PC-3 (cell line): Measurements from ENCODE around the gene SOX5. TPM values are rescaled to one million over a fixed set of nuclear protein-coding genes. Genes with fewer than 3 reads are reported as not detected.

Experiments
- ATAC-seq: fragments of 200-7000 bp; cut with Tn5 transposase; 2 replicates; pipeline ENCODE4 v1.9.1; 2020; ENCODE audit warnings: mild to moderate bottlenecking, moderate library complexity
- BruUV-seq: library from RNA; stranded (reverse); fragments of 400-500 nt; replicated peaks from 2 replicates; lab custom pipeline; 2021; lab: Mats Ljungman, UMichigan
- CTCF ChIA-PET: fragments of 300-600 bp; sonication (Branson Sonifier 250); formaldehyde crosslinking; loops from one replicate; lab custom pipeline; 2022; ENCODE audit warnings: antibody characterized with exemption; lab: Charles Lee
- POLR2A ChIA-PET: fragments of 300-600 bp; sonication (Branson Sonifier 250); formaldehyde crosslinking; loops from one replicate; lab custom pipeline; 2022; ENCODE audit warnings: antibody characterized with exemption; ENCODE audit not compliant: unreplicated experiment; lab: Charles Lee
- DNase-seq: peaks from one replicate; pipeline ENCODE4 v3.0.0-alpha.2; 2015
- H2AFZ ChIP-seq: fragments of 300-600 bp; sonication (generic); 2 replicates; pipeline ENCODE4 v1.6.0; 2016; ENCODE audit warnings: antibody characterized with exemption, low read length
- H3F3A ChIP-seq: fragments of 300-600 bp; sonication (generic); one replicate; pipeline ENCODE4 v1.6.0; 2017; ENCODE audit warnings: antibody characterized with exemption, low read length, control low read depth, mild to moderate bottlenecking; ENCODE audit not compliant: unreplicated experiment
- H3K27ac ChIP-seq: fragments of 300-600 bp; sonication (generic); 2 replicates; pipeline ENCODE4 v1.5.1; 2016; ENCODE audit warnings: mild to moderate bottlenecking, low read length
- H3K27me3 ChIP-seq: fragments of 300-600 bp; sonication (generic); 2 replicates; pipeline ENCODE4 v1.6.1; 2016; ENCODE audit warnings: low read length, mixed read lengths
- H3K36me3 ChIP-seq: fragments of 300-600 bp; sonication (generic); 2 replicates; pipeline ENCODE4 v1.6.1; 2016; ENCODE audit warnings: low read depth, mixed run types, low read length, mixed read lengths
- H3K4me1 ChIP-seq: fragments of 300-600 bp; sonication (generic); 2 replicates; pipeline ENCODE4 v1.5.1; 2016; ENCODE audit warnings: low read length; ENCODE audit not compliant: insufficient read depth
- H3K4me2 ChIP-seq: fragments of 300-600 bp; sonication (generic); 2 replicates; pipeline ENCODE4 v1.6.0; 2016; ENCODE audit warnings: low read length
- H3K4me3 ChIP-seq: fragments of 300-600 bp; sonication (generic); 2 replicates; pipeline ENCODE4 v1.5.1; 2016; ENCODE audit warnings: mild to moderate bottlenecking, low read length, mixed read lengths
- H3K79me2 ChIP-seq: fragments of 300-600 bp; sonication (generic); 2 replicates; pipeline ENCODE4 v1.6.1; 2017; ENCODE audit warnings: low read length, mixed read lengths
- H3K9ac ChIP-seq: fragments of 300-600 bp; sonication (generic); 2 replicates; pipeline ENCODE4 v1.6.0; 2016; ENCODE audit warnings: mild to moderate bottlenecking, low read length
- H3K9me2 ChIP-seq: fragments of 300-600 bp; sonication (generic); replicated peaks from 2 replicates; pipeline ENCODE4 v1.6.1; 2016; ENCODE audit warnings: mixed run types, low read length, mixed read lengths
- H3K9me3 ChIP-seq: fragments of 300-600 bp; sonication (generic); 2 replicates; pipeline ENCODE4 v1.6.1; 2016; ENCODE audit warnings: low read length, mixed read lengths
- H4K20me1 ChIP-seq: fragments of 300-600 bp; sonication (generic); 2 replicates; pipeline ENCODE4 v1.6.1; 2016; ENCODE audit warnings: low read length, mixed read lengths
- CTCF ChIP-seq: fragments of 300-600 bp; sonication (generic); conservative IDR thresholded peaks from 2 replicates; pipeline ENCODE4 v1.5.1; 2017; ENCODE audit warnings: antibody characterized with exemption, low read depth, mild to moderate bottlenecking, low read length
- EZH2 ChIP-seq: fragments of 300-600 bp; sonication (generic); IDR thresholded peaks from one replicate; pipeline ENCODE4 v1.6.1; 2017; ENCODE audit warnings: antibody characterized with exemption, mild to moderate bottlenecking, low read length; ENCODE audit not compliant: unreplicated experiment
- EZH2phosphoT487 ChIP-seq: fragments of 300-600 bp; sonication (generic); IDR thresholded peaks from 2 replicates; pipeline ENCODE4 v1.6.1; 2018; ENCODE audit warnings: mild to moderate bottlenecking, antibody characterized with exemption, low read length, borderline replicate concordance
- intact Hi-C: fragments of 100-400 bp; cut with micrococcal nuclease; formaldehyde crosslinking; loops from 2 replicates; pipeline ENCODE4 v1.9.0; 2023
- total RNA-seq: library from RNA; depleted of rRNA; stranded (reverse); fragments of >200 nt; gene quantifications from 2 replicates; pipeline ENCODE4 v1.2.3, GENCODE V29; 2014

Gene SOX5
- total RNA-seq, 1 experiment from 2014 or later: not detected

GRCh38 chr12:23911574-23911973, 37.9 kb downstream of the SOX5 start:
- no peaks in the 10 kb centered on the region for H4K20me1 ChIP-seq
- H3K36me3 ChIP-seq: no peaks in the 10 kb centered on the region
- POLR2A ChIA-PET: no interaction called here
- no peak overlapping the region for H3K9ac ChIP-seq
- no peak for ATAC-seq
- H3K79me2 ChIP-seq: no peaks in the 10 kb centered on the region
- DNase-seq: no peak
- no peaks in the 10 kb centered on the region for H3K4me1 ChIP-seq
- H3K9me2 ChIP-seq: no peaks in the 10 kb centered on the region
- intact Hi-C loops: no loop called here
- H3K4me2 ChIP-seq: no peak overlapping the region
- H3F3A ChIP-seq: no peaks in the 10 kb centered on the region
- CTCF ChIA-PET: no interaction called here
- H3K4me3 ChIP-seq: no peak overlapping the region
- no peak overlapping the region for H3K27ac ChIP-seq
- no peak overlapping the region for H2AFZ ChIP-seq
- TF ChIP-seq CTCF (no peak), EZH2phosphoT487 (no peak), EZH2 (no peak)
- no peaks in the 10 kb centered on the region for H3K9me3 ChIP-seq
- BruUV-seq: no TSS peak
- H3K27me3 ChIP-seq: peaks cover 12% of the 10 kb centered on the region; the same call in 1 of the 2 replicates

DNA sequence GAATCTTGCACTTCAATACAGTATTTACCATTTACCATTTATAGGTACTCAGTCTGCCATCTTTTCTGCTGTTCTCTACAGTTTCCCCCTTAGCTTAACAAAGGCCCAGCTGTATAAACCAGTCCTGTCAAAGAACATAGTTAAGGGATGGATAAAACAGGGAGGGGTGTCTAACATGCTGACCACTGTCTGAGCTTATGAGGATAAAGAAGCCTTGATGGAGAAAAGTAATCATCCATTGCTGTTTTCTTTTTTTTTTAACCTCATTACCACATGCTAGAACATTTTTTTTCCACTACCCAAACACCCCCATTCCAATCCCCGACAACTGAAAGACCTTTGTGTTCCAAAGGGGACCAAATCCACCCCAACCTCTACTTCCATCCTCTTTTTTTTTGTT, 39.9 kb downstream of the SOX5 start:
- TF ChIP-seq EZH2 (no peak), EZH2phosphoT487 (no peak), CTCF (no peak)
- H3K9ac ChIP-seq: no peak overlapping the region
- no peak overlapping the region for H2AFZ ChIP-seq
- H3K4me3 ChIP-seq: no peak overlapping the region
- H3K27me3 ChIP-seq: peaks cover 19% of the 10 kb centered on the region; the same call in 1 of the 2 replicates
- ChIA-PET CTCF (no interaction called here), POLR2A (no interaction called here)
- no peaks in the 10 kb centered on the region for H3K9me3 ChIP-seq
- no peaks in the 10 kb centered on the region for H4K20me1 ChIP-seq
- H3K27ac ChIP-seq: no peak overlapping the region
- no peaks in the 10 kb centered on the region for H3F3A ChIP-seq
- ATAC-seq: no peak
- no peaks in the 10 kb centered on the region for H3K4me1 ChIP-seq
- DNase-seq: no peak
- no TSS peak for BruUV-seq
- no peaks in the 10 kb centered on the region for H3K79me2 ChIP-seq
- no peak overlapping the region for H3K4me2 ChIP-seq
- intact Hi-C loops: no loop called here
- H3K36me3 ChIP-seq: no peaks in the 10 kb centered on the region
- H3K9me2 ChIP-seq: no peaks in the 10 kb centered on the region

DNA sequence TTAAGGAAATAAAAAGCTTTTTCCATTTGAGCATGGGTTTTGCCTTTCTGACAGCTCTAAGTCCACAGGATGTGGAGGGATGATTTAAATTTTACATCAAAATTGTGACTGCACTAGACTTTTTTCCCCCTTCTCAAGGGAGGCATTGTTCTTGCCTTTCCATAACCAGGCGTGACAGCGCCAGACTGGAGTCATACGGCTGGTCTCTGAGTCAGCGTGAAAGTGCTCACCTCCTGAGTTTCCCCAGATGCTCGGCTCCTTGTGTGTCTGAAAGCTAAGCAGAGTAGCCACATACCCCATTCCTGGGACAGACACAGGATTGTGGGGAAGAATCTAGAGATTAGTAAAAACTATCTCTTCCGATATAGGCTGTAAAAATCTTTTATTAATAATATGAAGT, 43.1 kb downstream of the SOX5 start:
- intact Hi-C loops: no loop called here

More for the DNA sequence above, 43.1 kb downstream of the SOX5 start:
- Histone ChIP-seq H3K9me2 (no peaks in the 10 kb centered on the region), H3K9ac (no peak overlapping the region), H4K20me1 (no peaks in the 10 kb centered on the region), H3K9me3 (no peaks in the 10 kb centered on the region), H3K27me3 (peaks cover 19% of the 10 kb centered on the region; the same call in 1 of the 2 replicates), H3K27ac (no peak overlapping the region), H3K79me2 (no peaks in the 10 kb centered on the region), H2AFZ (no peak overlapping the region), H3F3A (no peaks in the 10 kb centered on the region), H3K36me3 (no peaks in the 10 kb centered on the region), H3K4me3 (no peak overlapping the region), H3K4me2 (no peak overlapping the region), H3K4me1 (no peaks in the 10 kb centered on the region)
- no peak for TF ChIP-seq EZH2phosphoT487
- TF ChIP-seq CTCF: no peak
- TF ChIP-seq EZH2: no peak
- CTCF ChIA-PET: no interaction called here
- DNase-seq (peak; percentile 10), ATAC-seq (no peak)
- POLR2A ChIA-PET: no interaction called here
- BruUV-seq: no TSS peak
